ENCODE results near the gene PMM2.
"Not testable (repeated sequence)": the region's sequence is repeated elsewhere in the genome, so short reads cannot be mapped to it uniquely, and the experiment has no call there.

- TF ChIP-seq CTCF, POLR2A (IDR thresholded peaks at IDR 0.05): not testable (repeated sequence)
Observed at GRCh38 chr16:8842016-8842415, 44.4 kb downstream of the PMM2 start.
